Spleen (tissue), 11 donors: ENCODE measurements around the gene QPCT. TPM values are rescaled to one million over a fixed set of nuclear protein-coding genes. Genes with fewer than 3 reads are reported as not detected.

ENCODE experiments used
- DNase-seq: peaks from one replicate; pipeline ENCODE4 v3.0.0-alpha.2; 2020
- H3K27ac ChIP-seq, 8 donors: fragments of 200-600 bp; sonication (generic) in 7 of 8; 1 replicate in 4 of 8; 2 replicates in 4 of 8; pipeline versions ENCODE4 v1.5.0 to v1.8.0; 2016 to 2021; ENCODE audit warnings: inconsistent platforms in 4 of 8, mild to moderate bottlenecking in 4 of 8, moderate library complexity in 1 of 8
- H3K27me3 ChIP-seq, 7 donors: fragments of 200-600 bp; sonication (generic) in 6 of 7; replicated peaks in 1 of 7; 1 replicate in 4 of 7; 2 replicates in 3 of 7; pipeline versions ENCODE4 v1.5.0 to v1.8.0; 2016 to 2021; ENCODE audit warnings: inconsistent platforms in 3 of 7, mild to moderate bottlenecking in 1 of 7
- H3K36me3 ChIP-seq, 6 donors: fragments of 200-600 bp; sonication (generic) in 5 of 6; 1 replicate in 4 of 6; 2 replicates in 2 of 6; pipeline versions ENCODE4 v1.5.0 to v1.8.0; 2016 to 2021; ENCODE audit warnings: inconsistent platforms in 2 of 6
- H3K4me1 ChIP-seq, 6 donors: fragments of 200-600 bp; sonication (generic) in 5 of 6; 1 replicate in 3 of 6; 2 replicates in 3 of 6; pipeline versions ENCODE4 v1.5.0 to v1.8.0; 2016 to 2021; ENCODE audit warnings: inconsistent platforms in 3 of 6
- H3K4me3 ChIP-seq, 8 donors: fragments of 200-600 bp; sonication (generic) in 7 of 8; 1 replicate in 4 of 8; 2 replicates in 4 of 8; pipeline versions ENCODE4 v1.5.0 to v1.8.0; 2016 to 2021; ENCODE audit warnings: inconsistent platforms in 4 of 8, mild to moderate bottlenecking in 4 of 8, moderate library complexity in 2 of 8
- H3K9me3 ChIP-seq, 8 donors: fragments of 200-600 bp; sonication (generic) in 7 of 8; 1 replicate in 4 of 8; 2 replicates in 4 of 8; pipeline versions ENCODE4 v1.5.0 to v1.8.0; 2016 to 2021; ENCODE audit warnings: inconsistent platforms in 4 of 8
- CTCF ChIP-seq, 11 experiments: fragments of 200-600 bp in 7 of 11; fragments of 450-650 bp in 4 of 11; sonication (generic) in 4 of 11; IDR thresholded peaks in 8 of 11; conservative IDR thresholded peaks in 3 of 11; 1 replicate in 7 of 11; 2 replicates in 4 of 11; pipeline versions ENCODE4 v1.4.0 to v1.8.0; 2016 to 2021; ENCODE audit warnings: antibody characterized with exemption in 11 of 11, inconsistent platforms in 4 of 11, mild to moderate bottlenecking in 1 of 11
- POLR2A ChIP-seq, 3 donors: fragments of 450-650 bp; IDR thresholded peaks; one replicate each; pipeline ENCODE4 v1.5.1; 2017; ENCODE audit warnings: antibody characterized with exemption in 3 of 3, mild to moderate bottlenecking in 1 of 3
- POLR2AphosphoS5 ChIP-seq, 3 donors: sonication (generic); formaldehyde crosslinking; IDR thresholded peaks; one replicate each; pipeline ENCODE4 v1.5.1; 2017; ENCODE audit warnings: antibody characterized with exemption in 3 of 3
- WGBS, 5 donors: extraction: QIAGEN DNeasy Blood & Tissue Kit in 3 of 5; methylation state at CpG; one replicate each; pipeline versions ENCODE4 v1.1.5 to v1.1.7; 2013 to 2018; 5-methylcytosine and 5-hydroxymethylcytosine counted together
- intact Hi-C: fragments of 100-400 bp; cut with DNase I; formaldehyde crosslinking; loops from one replicate; pipeline ENCODE4 v1.15.0; 2023; ENCODE audit warnings: low total_unique reads
- polyA plus RNA-seq, 3 donors: library from polyadenylated mRNA; stranded (reverse); fragments of 200-250 nt; gene quantifications; one replicate each; pipeline ENCODE4 v1.2.1, GENCODE V29; 2013
- total RNA-seq, 7 donors: library from RNA; depleted of rRNA in 3 of 7; stranded (reverse); fragments of >200 nt in 3 of 7; fragmentation: NEBNext Ultra II Directional in 4 of 7; extraction: Animal tissue kit (Norgen Biotek cat#: 25700) in 4 of 7; gene quantifications; one replicate each; pipeline versions ENCODE4 v1.1.0 to v1.2.1, GENCODE V29; 2016 to 2021
- donor health status: healthy with polysubstance abuse.
- donor health status: DM: no; HTN: no; CAD: no; lungs with moderate emphysema.
- donor health status: DM: no; HTN: no; CAD: no.
- donor health status: Bipolar disorder and iron deficiency.
- donor health status: healthy.
- donor health status: DM: no; HTN: no; CAD: no.
- donor health status: DM: yes; HTN: yes; CAD: no.

The QPCT gene
- total and polyA plus RNA-seq, 10 donors, result 4.2 to 46.0 (median 19.4) TPM

- Histone ChIP-seq H3K9me3 (no peaks in the 10 kb centered on the region), H3K36me3 (peaks cover 0 to 15% (median 0%) of the 10 kb centered on the region in 6 donors), H3K4me3 (peak overlapping the region in 1 of 8 donors; percentile 8), H3K27ac (peak overlapping the region in 6 of 8 donors; percentile 34 to 72 (median 60)), H3K4me1 (peaks cover 52 to 100% (median 84%) of the 10 kb centered on the region in 6 donors), H3K27me3 (no peaks in the 10 kb centered on the region)
- WGBS, 5 donors, result 47 to 67% (median 53%) methylated on average over 5 of the region's 5 CpGs
- intact Hi-C loops, result no loop called here
- DNase-seq, result no peak
- TF ChIP-seq POLR2A (IDR thresholded peaks at IDR 0.05) (no peak), CTCF (IDR thresholded peaks at IDR 0.05 in 8 of 11, conservative IDR thresholded peaks at IDR 0.05 in 3 of 11) (no peak), POLR2AphosphoS5 (IDR thresholded peaks at IDR 0.05) (no peak)
Observed at GRCh38 chr2:37318401-37318800, 26.0 kb upstream of the QPCT start.

- peaks cover 51 to 92% (median 75%) of the 10 kb centered on the region in 6 donors for H3K4me1 ChIP-seq
Observed at GRCh38 chr2:37319754-37320609, 24.4 kb upstream of the QPCT start.

GRCh38 chr2:37321029-37321682 is 23.3 kb upstream of the QPCT start:
- peaks cover 48 to 92% (median 80%) of the 10 kb centered on the region in 6 donors for H3K4me1 ChIP-seq
- peak overlapping the region in 2 of 8 donors; percentile 11 to 80 for H3K4me3 ChIP-seq
- TF ChIP-seq CTCF (IDR thresholded peaks at IDR 0.05 in 8 of 11, conservative IDR thresholded peaks at IDR 0.05 in 3 of 11), result no peak
- TF ChIP-seq POLR2AphosphoS5 (IDR thresholded peaks at IDR 0.05), result no peak
- TF ChIP-seq POLR2A (IDR thresholded peaks at IDR 0.05), result no peak
- H3K27ac ChIP-seq, result peak overlapping the region in 2 of 8 donors; percentile 14 to 32
- peaks cover 0 to 7% (median 0%) of the 10 kb centered on the region in 6 donors for H3K36me3 ChIP-seq
- intact Hi-C loops, result no loop called here
- DNase-seq, result no peak
- no peaks in the 10 kb centered on the region for H3K27me3 ChIP-seq
- WGBS, 5 donors, result 62 to 67% (median 66%) methylated on average over 4 of the region's 4 CpGs
- no peaks in the 10 kb centered on the region for H3K9me3 ChIP-seq

More at GRCh38 chr2:37319754-37320609, 24.4 kb upstream of the QPCT start:
- Histone ChIP-seq H3K4me3 (no peak overlapping the region), H3K27me3 (no peaks in the 10 kb centered on the region), H3K9me3 (no peaks in the 10 kb centered on the region), H3K27ac (peak overlapping the region in 1 of 8 donors; percentile 8), H3K36me3 (peaks cover 0 to 15% (median 0%) of the 10 kb centered on the region in 6 donors)
- no peak for TF ChIP-seq POLR2AphosphoS5 (IDR thresholded peaks at IDR 0.05)
- no peak for TF ChIP-seq CTCF (IDR thresholded peaks at IDR 0.05 in 8 of 11, conservative IDR thresholded peaks at IDR 0.05 in 3 of 11)
- TF ChIP-seq POLR2A (IDR thresholded peaks at IDR 0.05), result no peak
- DNase-seq, result no peak
- 88 to 95% (median 91%) methylated on average over 12 of the region's 12 CpGs for WGBS, 5 donors
- intact Hi-C loops, result no loop called here

GRCh38 chr2:37322368-37322767 is 22.1 kb upstream of the QPCT start:
- Histone ChIP-seq H3K4me1 (peaks cover 41 to 92% (median 76%) of the 10 kb centered on the region in 6 donors), H3K27me3 (no peaks in the 10 kb centered on the region), H3K4me3 (peak overlapping the region in 4 of 8 donors; percentile 78 to 87 (median 79)), H3K27ac (peak overlapping the region in 5 of 8 donors; percentile 91 to 97 (median 94)), H3K9me3 (no peaks in the 10 kb centered on the region), H3K36me3 (no peaks in the 10 kb centered on the region)
- DNase-seq, result no peak
- intact Hi-C loops, result no loop called here
- TF ChIP-seq POLR2AphosphoS5 (IDR thresholded peaks at IDR 0.05) (no peak), POLR2A (IDR thresholded peaks at IDR 0.05) (no peak), CTCF (IDR thresholded peaks at IDR 0.05 in 8 of 11, conservative IDR thresholded peaks at IDR 0.05 in 3 of 11) (no peak)
